HG02884 (cell line): ENCODE measurements around the gene PLCD3.

Experiments
- ATAC-seq: cut with Tn5 transposase; IDR thresholded peaks from one replicate; pipeline ENCODE4 v1.9.1; 2021; ENCODE audit warnings: mild to moderate bottlenecking, moderate library complexity; ENCODE audit not compliant: unreplicated experiment

Gene PLCD3

GRCh38 chr17:45149669-45150664 is 17.7 kb upstream of the PLCD3 start:
- no peak for ATAC-seq

DNA sequence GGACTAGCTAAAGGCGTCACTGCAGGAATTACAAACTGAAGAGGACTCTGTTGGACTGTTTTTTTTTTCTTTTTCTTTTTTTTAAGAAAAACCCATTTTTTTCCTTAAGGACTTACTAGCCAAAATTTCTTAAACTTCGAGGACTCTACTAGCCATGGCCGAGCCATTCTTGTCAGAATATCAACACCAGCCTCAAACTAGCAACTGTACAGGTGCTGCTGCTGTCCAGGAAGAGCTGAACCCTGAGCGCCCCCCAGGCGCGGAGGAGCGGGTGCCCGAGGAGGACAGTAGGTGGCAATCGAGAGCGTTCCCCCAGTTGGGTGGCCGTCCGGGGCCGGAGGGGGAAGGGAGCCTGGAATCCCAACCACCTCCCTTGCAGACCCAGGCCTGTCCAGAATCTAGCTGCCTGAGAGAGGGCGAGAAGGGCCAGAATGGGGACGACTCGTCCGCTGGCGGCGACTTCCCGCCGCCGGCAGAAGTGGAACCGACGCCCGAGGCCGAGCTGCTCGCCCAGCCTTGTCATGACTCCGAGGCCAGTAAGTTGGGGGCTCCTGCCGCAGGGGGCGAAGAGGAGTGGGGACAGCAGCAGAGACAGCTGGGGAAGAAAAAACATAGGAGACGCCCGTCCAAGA is 16.8 kb upstream of the PLCD3 start:
- ATAC-seq, result no peak

GRCh38 chr17:45148183-45149036 is 16.1 kb upstream of the PLCD3 start, which contains the start of gene HEXIM1:
Gene HEXIM1, plus strand, starts transcription at chr17:45148475. Its CDS starts 716 bp downstream, at chr17:45149191.
- peak; percentile 75 for ATAC-seq

DNA sequence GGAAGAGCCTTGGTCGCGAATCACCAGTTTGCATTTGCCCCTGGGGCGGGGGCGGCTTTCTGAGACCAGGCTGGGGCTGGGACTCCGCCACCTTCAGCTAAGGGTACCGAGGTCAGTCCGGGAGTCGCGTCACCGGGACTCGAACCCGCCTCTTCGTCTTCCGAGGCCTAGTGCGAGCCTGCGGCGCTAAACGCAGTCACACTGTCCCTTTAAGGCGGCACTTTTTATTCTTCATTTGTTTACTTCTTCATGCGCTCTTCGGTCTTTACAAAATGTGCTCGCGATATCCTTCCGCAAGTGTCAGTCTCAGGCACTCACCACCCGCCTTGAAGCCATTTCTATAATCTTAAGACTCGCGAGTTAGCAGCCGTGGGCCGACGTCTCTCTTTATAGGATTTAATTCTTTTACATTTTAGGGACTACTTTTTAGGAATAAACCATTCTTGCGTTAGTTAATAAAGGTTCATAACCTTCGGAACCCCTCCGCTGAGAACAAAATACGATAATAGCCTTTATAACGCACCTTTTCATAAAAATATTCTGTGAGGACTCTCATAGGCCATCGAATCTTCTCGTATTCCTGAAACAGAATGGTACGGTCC is 15.4 kb upstream of the PLCD3 start:
- ATAC-seq, result no peak

DNA sequence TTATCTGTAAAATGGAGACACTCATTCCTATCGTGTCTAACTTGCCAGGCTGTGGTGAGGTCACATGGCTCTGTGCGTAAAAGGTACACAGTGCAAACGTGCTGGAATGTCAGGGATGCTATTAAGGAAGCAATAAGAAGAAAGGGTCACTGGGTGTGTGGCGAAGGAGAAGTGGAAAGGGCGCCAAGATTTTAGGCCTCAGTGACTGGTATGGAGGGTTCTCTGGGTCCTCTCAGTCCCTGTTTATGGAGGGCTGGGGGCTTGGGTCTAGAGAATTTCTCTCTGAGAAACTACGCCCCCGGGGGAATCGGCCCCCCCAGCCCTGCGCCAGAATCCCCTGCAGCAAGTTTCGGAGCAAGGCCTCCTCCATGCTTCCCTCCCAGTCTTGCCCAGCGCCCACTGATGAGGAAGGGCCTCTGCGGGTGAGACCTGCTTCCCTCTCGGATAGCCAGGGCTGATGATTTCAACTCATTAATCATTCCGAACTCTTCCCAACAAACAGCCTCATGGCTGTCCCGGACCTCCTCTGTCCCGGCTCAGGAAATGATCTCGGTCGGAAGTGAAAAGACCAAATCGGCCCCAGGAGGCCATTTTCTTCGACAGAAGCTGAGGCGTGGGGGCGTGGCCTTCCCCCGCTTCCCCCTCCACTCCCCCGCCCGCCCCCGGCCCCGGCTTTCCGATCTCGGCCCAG is 14.7 kb upstream of the PLCD3 start:
- ATAC-seq, result no peak

GRCh38 chr17:45146592-45146889 is 14.2 kb upstream of the PLCD3 start:
- ATAC-seq, result no peak

DNA sequence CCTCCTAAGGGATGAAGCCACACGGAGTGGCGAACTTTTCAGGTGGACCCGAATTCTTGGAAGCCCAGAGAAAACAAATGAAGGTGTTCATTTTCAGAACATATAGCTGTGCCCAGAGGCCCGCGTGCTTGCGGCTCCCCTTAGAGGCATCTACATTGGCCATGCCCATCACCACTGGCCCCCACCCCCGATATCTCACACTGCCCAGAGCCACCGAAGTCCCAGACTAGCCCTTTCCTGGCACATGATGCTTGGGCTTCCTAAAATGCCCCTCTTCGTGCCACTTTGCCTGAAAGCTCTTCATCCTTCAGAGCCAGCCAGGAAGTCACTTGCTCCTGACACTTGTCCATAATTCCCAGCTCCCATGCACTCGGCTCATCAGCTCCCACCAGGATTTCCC is 13.9 kb upstream of the PLCD3 start:
- ATAC-seq, result no peak

DNA sequence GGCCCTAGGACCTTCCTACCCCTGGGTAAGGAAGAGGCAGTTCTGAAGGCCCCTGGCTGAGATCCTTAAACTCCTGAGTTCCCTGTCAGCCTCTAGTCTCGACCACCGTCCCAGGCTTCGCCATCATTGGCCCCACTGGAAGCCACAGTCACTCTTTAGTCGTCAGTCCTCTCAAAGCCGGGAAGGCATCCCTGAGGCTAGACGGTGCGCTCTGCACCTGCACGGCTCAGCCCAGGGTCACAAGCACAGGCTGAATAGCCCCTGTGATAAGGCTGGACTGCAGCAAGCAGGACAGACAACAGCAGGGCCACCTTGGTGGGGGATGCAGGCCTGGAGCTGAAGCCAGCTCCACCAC is 12.7 kb upstream of the PLCD3 start:
- no peak for ATAC-seq

DNA sequence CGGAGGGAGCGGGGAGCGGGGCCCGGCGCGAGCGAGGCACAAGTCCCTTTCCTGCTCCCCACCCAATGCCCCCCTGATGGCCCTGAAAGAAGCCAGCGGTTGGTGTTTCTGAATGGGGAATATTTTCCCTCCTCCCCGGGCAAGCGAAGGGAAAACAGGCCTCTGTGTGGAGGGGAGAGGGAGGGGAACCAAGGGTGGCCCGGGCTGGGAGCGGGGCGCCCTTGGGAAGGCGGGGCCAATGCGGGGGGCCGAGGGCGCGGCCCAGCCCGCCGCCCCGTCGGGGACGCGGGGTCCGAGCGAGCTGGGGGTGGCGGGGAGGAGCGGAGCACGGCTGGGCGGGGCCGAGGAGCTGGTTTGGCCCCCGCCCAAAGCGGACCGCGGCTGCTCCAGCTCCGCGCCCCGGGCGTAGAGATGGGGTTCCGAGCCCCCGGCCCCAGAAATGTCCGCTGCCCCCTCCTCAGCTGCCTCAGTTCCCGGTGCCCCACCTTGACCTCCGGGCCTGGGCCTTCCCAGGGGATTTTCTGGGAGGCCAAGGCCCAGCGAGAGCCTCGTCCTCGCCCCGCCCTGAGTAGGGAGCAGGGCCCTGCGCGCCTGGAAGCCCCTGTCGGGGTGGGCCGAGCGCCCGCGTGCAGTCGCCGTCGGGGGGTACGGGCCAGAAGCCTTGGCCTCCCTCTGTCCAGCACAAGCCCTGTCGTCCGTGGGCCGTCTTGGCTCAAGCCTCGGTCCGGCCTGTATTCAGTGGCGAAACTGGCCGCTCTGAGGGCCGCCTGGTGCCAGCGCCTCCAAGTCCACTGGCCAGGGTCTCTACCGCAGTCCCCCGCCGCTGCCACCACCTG is 12.1 kb upstream of the PLCD3 start:
- ATAC-seq, result no peak

- ATAC-seq, result no peak
These were observed 11.5 kb upstream of the PLCD3 start for GRCh38 chr17:45143767-45144198.

DNA sequence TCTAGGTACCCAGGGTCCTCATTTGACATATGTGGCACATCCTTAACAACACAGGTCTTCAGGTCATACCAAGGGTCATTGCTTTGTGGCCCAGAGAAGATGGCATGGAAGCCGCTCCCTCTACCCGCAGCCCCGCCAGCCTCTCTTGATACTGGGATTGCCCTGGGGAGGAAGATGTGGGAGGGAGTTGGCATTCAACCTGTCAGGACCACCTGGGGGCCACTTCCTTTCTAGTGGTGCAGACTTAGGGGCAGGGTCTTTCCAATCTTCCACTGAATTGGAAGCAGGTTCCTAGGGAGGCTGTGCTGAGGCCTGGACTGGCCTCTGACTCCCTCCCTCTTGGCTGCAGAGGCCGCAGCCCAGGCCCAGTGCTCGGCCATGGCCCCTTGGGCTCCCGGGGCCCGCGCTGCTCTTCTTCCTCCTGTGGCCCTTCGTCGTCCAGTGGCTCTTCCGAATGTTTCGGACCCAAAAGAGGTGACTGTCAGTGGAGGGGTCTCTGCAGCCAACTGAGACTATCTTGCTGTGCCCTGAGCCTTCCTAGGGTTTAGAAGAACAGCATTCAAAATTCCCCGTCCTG is 10.9 kb upstream of the PLCD3 start:
- no peak for ATAC-seq

- ATAC-seq, result no peak
These were observed 7.2 kb upstream of the PLCD3 start for GRCh38 chr17:45139533-45139920.

- ATAC-seq, result no peak
These were observed 6.7 kb upstream of the PLCD3 start for GRCh38 chr17:45138911-45139532.

DNA sequence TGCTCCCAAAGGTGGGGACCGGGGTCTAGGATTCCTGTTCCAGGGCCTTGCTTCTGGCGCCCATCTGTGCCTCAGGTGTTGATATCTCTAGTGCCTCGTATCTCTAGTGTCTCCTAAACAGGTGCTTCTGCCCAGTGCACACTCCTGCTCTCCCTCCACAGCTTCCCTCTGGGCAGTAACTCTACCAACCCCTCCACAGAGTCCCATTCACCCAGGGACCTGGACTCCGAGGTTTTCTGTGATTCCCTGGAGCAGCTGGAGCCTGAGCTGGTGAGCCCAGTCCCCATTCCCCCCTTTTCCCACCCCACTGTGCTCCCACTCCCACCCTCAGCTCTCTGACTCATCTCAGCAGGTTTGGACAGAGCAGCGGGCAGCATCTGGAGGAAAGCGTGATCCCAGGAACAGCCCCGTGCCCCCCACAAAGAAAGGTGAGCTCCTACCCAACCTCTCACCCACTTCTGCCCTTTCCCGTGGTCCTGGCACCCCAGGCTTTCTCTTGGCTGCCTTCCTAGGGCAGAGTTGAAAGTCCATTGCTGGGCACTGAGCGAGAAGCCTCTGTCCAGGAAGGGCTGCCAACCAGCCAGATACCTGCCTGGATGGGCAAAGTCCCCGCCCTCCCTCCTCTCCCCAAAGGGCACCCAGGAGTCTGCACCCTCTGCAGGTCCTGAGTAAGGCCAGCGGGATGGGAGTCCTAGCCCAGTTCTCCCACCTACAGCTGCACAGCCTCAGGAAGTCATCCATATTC is 5.4 kb upstream of the PLCD3 start:
- no peak for ATAC-seq

GRCh38 chr17:45136846-45137560 is 4.7 kb upstream of the PLCD3 start:
- ATAC-seq, result no peak

- no peak for ATAC-seq
These were observed 3.9 kb upstream of the PLCD3 start for GRCh38 chr17:45135978-45136791.
